K562 (cell line): ENCODE measurements around the gene DPCD. TPM values are rescaled to one million over a fixed set of nuclear protein-coding genes. Genes with fewer than 3 reads are reported as not detected.

ENCODE experiments used
- ARID1B ChIP-seq: fragments of 450-650 bp; IDR thresholded peaks from 2 replicates; pipeline ENCODE4 v1.6.1; 2016; ENCODE audit warnings: antibody characterized with exemption, mild to moderate bottlenecking, inconsistent platforms
- BHLHE40 ChIP-seq: IDR thresholded peaks from 2 replicates; pipeline ENCODE4 v1.6.1; 2011; ENCODE audit warnings: low read length, improper control_type of control experiment
- CREM ChIP-seq: IDR thresholded peaks from 2 replicates; pipeline ENCODE4 v1.6.1; 2014; ENCODE audit warnings: antibody characterized with exemption, low read depth
- CSDE1 ChIP-seq, 2 experiments: fragments of 450-650 bp; IDR thresholded peaks; 2 replicates each; pipeline ENCODE4 v1.6.1; 2016; ENCODE audit warnings: mild to moderate bottlenecking in 1 of 2
- CTCFL ChIP-seq: IDR thresholded peaks from 2 replicates; pipeline ENCODE4 v1.6.1; 2011; ENCODE audit warnings: borderline replicate concordance, low read depth, mild to moderate bottlenecking, moderate library complexity, low read length; ENCODE audit not compliant: insufficient read depth, poor library complexity, severe bottlenecking
- ELK1 ChIP-seq: sonication (generic); formaldehyde crosslinking; IDR thresholded peaks from 2 replicates; pipeline ENCODE4 v1.8.1; 2022; ENCODE audit warnings: missing genetic modification reagents
- EP300 ChIP-seq: IDR thresholded peaks from 2 replicates; pipeline ENCODE4 v1.6.1; 2012; ENCODE audit warnings: low read length, improper control_type of control experiment
- JUN ChIP-seq, 2 experiments: sonication (generic) in 1 of 2; formaldehyde crosslinking in 1 of 2; IDR thresholded peaks; 2 replicates each; pipeline versions ENCODE4 v1.6.1 to v1.8.0; 2012 to 2022; ENCODE audit warnings: borderline replicate concordance in 2 of 2, mild to moderate bottlenecking in 2 of 2, improper control_type of control experiment in 1 of 2, low read depth in 1 of 2, low read length in 1 of 2, missing genetic modification reagents in 1 of 2
- KAT8 ChIP-seq: fragments of 450-650 bp; IDR thresholded peaks from 2 replicates; pipeline ENCODE4 v1.6.1; 2016; ENCODE audit warnings: low read depth, mild to moderate bottlenecking
- NFYB ChIP-seq: IDR thresholded peaks from 2 replicates; pipeline ENCODE4 v1.6.1; 2011; ENCODE audit warnings: mild to moderate bottlenecking, moderate library complexity; ENCODE audit not compliant: insufficient read length; ENCODE audit errors: extremely low read depth
- PBX2 ChIP-seq, 2 experiments: IDR thresholded peaks in 1 of 2; conservative IDR thresholded peaks in 1 of 2; 2 replicates each; pipeline ENCODE4 v1.6.1; 2016; ENCODE audit warnings: low read depth in 2 of 2, mild to moderate bottlenecking in 1 of 2, missing compliant biosample characterization in 1 of 2, missing genetic modification characterization in 1 of 2, moderate library complexity in 1 of 2
- POLR2G ChIP-seq: fragments of 200-400 bp; formaldehyde crosslinking; IDR thresholded peaks from 2 replicates; pipeline ENCODE4 v1.6.1; 2017; ENCODE audit warnings: low read depth, mild to moderate bottlenecking, antibody characterized with exemption, low read length, moderate library complexity
- TCFL5 ChIP-seq: fragments of 250-450 bp; sonication (Bioruptor Pico); conservative IDR thresholded peaks from 2 replicates; pipeline ENCODE4 v1.6.1; 2021; ENCODE audit warnings: mild to moderate bottlenecking, moderate library complexity, matching md5 sums
- ZBTB17 ChIP-seq: fragments of 450-650 bp; formaldehyde crosslinking; IDR thresholded peaks from 2 replicates; pipeline ENCODE4 v1.4.0; 2020; ENCODE audit warnings: mild to moderate bottlenecking
- ZNF592 ChIP-seq: fragments of 450-650 bp; IDR thresholded peaks from 2 replicates; pipeline ENCODE4 v1.6.1; 2017; ENCODE audit warnings: antibody characterized with exemption, mild to moderate bottlenecking
- ZSCAN29 ChIP-seq: fragments of 450-650 bp; IDR thresholded peaks from 2 replicates; pipeline ENCODE4 v1.6.1; 2017
- polyA plus RNA-seq, 8 experiments: library from polyadenylated mRNA; depleted of rRNA in 4 of 8; stranded (reverse) in 5 of 8; unstranded in 3 of 8; fragments of >200 nt; fragmentation: Nextera tagmentation in 2 of 8; fragmentation: Illumina TruSeq in 1 of 8; extraction: Ambion mirVana in 2 of 8; extraction: Trizol in 1 of 8; gene quantifications; 2 replicates each; pipeline versions ENCODE4 v1.2.1 to v1.2.3, GENCODE V29; 2011 to 2014; ENCODE audit warnings: inconsistent platforms in 1 of 8, missing spikeins in 1 of 8
- total RNA-seq, 7 experiments: library from RNA; depleted of rRNA in 6 of 7; stranded (reverse); fragments of >200 nt in 6 of 7; fragmentation: Illumina TruSeq in 2 of 7; extraction: Trizol in 2 of 7; gene quantifications; 2 replicates each; pipeline versions ENCODE4 v1.2.1 to v1.2.3, GENCODE V29; 2011 to 2021; ENCODE audit warnings: low replicate concordance in 1 of 7

Gene DPCD
- total and polyA plus RNA-seq, 9 of the 15 experiments (the other 6 are each of a cell fraction or from before 2014, with no cell fraction given) = 12.1 to 45.2 (median 20.0) TPM

- TF ChIP-seq ELK1 (no peak), POLR2G (0 out of 2 replicates have a peak, but pooled peaks have one; percentile 17), ZBTB17 (CRISPR knock-in tag) (no peak), JUN (IDR thresholded peaks at IDR 0.05; ENCODE audit: borderline replicate concordance, low read depth, low read length) (no peak), JUN (CRISPR knock-in tag; IDR thresholded peaks at IDR 0.05; ENCODE audit: borderline replicate concordance) (no peak), ARID1B (peak; percentile 45), PBX2 (CRISPR knock-in tag; IDR thresholded peaks at IDR 0.05; ENCODE audit: low read depth) (no peak; the same call in 1 of the 2 replicates), PBX2 (tag; conservative IDR thresholded peaks at IDR 0.05; ENCODE audit: low read depth) (peak; percentile 93), ZNF592 (0 out of 2 replicates have a peak, but pooled peaks have one; percentile 20), EP300 (0 out of 2 replicates have a peak, but pooled peaks have one; percentile 18), BHLHE40 (0 out of 2 replicates have a peak, but pooled peaks have one; percentile 22), KAT8 (no peak), NFYB (no peak), CTCFL (peak; percentile 36), ZSCAN29 (no peak), CREM (peak; percentile 79), CSDE1 (IDR thresholded peaks at IDR 0.05) (no peak), TCFL5 (CRISPR knock-in tag) (no peak)
Measured at GRCh38 chr10:101566333-101567164, 21.6 kb upstream of the DPCD start (continued).
